HG03159 (cell line): ENCODE data around the gene FNDC3A.
"Not testable (repeated sequence)": the region's sequence is repeated elsewhere in the genome, so short reads cannot be mapped to it uniquely, and the experiment has no call there.

ENCODE experiments used
- ATAC-seq: cut with Tn5 transposase; IDR thresholded peaks from one replicate; pipeline ENCODE4 v1.9.1; 2021; ENCODE audit warnings: mild to moderate bottlenecking, moderate library complexity; ENCODE audit not compliant: unreplicated experiment

The FNDC3A gene

DNA sequence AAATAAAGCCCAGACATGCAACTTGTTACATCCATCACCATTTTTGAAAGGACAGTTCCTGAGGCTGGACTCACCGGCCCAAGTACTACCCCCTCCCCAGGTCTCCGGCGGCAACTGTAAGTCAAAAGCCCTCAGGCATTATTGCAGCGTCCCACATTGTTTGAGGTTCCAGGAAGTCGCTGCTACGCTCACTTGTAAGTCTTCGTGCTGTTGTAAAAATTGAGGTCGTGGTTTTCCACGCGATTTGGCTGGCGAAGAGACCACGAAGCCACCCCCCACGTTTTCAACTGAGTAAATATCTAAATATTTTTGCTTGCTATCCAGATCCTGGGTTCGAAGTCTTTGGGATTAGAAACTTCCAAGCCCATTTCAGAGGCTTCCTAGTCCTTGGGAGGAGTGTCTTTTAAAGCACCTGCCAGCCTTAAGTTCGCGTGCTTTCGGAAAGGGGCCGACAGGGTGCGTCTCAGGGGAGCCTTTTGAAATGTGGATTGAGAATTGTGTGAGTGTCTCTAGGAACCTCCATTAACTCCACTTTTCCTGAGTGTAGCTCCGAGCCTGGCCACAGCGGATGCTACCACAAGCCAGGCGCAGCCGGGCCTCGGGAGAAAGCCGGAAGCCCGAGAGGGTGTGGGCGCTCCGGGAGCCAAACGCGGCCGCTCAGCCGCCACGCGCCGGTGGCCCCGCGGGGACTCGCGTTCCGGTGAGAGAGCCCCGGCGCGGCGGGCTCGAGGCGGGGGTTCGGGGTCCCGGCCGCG is 434 bp upstream of the FNDC3A start:
- ATAC-seq: peak; percentile 14

DNA sequence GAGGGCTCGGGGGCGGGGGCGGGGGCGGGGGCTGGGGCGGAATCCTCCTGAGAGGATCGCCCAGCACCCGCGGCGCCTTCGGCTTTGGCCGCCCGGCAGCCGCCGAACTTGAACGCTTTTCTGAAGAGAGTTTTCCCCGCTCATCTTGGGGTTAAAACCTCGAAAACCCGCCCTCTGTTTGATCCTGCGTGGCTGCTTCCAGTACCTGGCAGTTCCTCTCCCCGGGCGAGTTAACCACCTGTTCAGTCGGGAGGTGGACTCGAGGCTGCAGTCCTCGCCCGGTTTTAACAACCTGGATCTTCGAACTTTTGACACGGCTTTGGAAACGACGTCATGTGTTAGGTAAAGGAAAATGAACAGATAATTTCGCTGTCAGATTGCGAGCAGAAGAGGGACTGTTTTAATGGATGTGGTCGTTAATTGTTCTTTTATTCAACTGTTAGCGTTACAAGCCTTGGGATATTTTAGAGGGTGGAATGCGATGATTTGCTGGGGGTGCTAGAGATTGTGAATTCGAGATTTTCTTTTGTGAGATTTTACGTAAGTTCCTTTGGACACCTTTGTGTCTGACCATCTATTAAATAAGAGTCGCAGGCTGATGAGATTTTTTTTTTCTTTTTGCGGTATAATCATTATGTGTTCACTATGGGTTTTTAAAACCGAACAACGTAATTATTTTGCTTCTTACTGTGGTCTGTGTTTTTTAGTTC is 1.0 kb downstream of the FNDC3A start:
- peak; percentile 4 for ATAC-seq

DNA sequence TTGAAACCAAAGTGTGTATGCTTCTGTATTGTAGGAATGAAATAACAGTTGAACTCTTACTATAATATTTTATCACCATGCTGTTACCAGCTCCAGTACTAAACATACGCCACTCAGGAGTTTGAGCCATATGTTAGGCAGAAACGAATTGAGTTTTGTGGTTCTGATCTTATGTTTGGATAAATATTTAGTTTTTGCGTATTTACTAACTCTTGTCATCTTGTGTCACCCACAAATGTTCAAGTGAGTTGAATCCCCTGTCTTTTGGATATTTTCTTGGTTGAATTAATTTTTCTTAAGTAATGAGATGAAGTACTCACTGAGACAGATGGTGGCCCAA is 1.5 kb downstream of the FNDC3A start:
- ATAC-seq: no peak

DNA sequence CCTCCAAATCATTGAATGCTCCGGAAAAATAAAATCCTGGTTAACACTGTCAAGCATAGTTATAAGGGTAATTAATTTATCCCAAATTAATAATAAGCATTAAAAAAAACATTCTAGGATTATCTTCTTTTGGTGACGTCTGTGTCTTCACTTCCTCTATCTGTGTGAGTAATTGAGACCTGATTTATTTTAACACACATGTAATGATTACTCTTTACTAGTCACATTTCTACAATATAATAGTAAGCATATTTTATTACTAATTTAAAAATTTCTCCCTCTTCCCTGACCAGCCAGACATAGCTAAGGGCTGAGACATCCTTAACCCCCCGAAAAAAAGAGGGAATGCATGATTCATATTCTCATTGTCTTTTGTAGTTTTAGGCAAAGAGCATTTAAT is 2.3 kb downstream of the FNDC3A start:
- no peak for ATAC-seq

DNA sequence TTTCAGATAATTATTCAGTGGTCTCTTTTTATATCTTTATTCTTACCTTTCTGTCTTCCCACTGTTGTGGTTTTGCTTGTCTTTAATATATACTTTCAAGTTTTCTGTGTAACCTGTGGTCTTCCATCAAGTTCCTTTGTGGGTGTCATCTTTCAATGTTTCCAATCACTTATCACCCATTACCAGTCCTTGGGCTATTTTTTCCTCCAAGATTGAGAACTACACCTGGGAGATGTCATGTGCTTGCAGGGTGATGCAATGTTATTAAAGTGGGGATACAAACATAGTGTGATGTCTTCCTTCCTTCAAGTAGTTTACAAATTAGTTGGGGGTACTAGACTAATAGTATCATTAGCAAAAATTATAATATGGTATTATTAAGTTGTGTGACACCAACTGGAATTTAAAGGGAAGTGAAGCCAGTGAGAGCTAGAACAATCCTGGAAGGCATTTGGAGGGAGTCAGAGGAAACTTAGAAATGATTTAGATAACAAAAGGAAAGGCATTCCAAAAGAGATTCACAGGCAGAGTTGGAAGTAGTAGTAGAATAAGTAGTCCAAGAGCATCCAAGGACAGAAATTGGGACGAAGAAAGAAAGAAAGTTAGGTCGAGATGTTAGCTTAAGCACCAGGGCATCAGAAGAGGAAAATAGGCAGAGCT is 3.4 kb downstream of the FNDC3A start:
- ATAC-seq: no peak

GRCh38 chr13:48979892-48980291 is 4.2 kb downstream of the FNDC3A start:
- ATAC-seq: peak; percentile 42

DNA sequence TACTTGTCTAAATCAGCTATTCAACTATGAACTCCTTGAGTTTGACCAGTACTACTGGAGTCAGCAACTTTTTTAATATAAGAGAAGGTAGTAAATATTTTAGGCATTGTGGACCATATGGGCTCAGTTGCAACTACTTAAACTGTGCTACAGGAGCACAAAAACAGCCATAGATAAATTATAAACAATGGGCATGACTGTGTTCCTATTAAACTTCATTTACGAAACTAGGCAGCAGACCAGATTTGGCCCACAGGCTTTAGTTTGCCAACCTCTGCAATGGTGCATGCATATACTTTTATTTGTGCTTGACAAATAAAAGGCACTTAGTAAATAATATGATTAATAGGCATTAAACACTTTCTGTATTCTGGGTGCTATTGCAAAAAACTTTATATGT is 7.6 kb downstream of the FNDC3A start:
- ATAC-seq: no peak

- ATAC-seq: no peak
Measured at GRCh38 chr13:48985756-48986155, 10.0 kb downstream of the FNDC3A start.

DNA sequence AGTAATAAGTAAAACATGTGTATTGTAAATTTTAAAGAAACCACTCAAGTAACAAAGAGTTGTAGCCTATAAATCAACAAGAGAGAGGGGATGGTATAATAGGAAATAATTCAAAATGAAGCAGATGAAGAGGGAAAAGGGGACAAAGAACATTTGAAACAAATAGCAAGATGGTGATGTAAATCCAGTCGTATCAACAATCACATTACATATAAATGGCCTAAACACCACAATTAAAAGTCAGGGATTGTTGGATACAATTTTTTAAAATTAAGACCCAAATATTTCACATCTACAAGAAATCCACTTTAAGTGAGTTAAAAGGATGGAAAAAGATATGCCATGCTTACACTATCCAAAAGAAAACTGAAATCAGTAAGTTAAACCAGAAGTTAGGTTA is 15.2 kb downstream of the FNDC3A start:
- no peak for ATAC-seq

- ATAC-seq: no peak
Measured at GRCh38 chr13:48993150-48993549, 17.4 kb downstream of the FNDC3A start.

DNA sequence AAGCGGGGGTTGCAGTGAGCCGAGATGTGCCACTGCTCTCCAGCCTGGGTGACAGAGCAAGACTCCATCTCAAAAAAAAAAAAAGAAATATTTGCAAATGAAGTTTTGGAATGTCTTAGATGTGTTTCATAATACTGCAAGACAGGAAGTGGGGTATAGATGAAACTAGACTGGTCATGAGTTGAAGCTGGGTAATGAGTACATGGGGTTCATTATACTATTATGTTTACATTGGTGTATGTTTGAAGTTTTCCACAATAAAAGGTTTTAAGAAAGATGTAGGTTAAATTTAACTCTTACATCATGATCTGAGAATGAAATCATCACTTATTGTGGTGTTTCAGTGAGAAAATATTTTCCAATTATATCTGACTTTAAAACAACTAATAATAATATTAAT is 19.0 kb downstream of the FNDC3A start:
- peak; percentile 76 for ATAC-seq

DNA sequence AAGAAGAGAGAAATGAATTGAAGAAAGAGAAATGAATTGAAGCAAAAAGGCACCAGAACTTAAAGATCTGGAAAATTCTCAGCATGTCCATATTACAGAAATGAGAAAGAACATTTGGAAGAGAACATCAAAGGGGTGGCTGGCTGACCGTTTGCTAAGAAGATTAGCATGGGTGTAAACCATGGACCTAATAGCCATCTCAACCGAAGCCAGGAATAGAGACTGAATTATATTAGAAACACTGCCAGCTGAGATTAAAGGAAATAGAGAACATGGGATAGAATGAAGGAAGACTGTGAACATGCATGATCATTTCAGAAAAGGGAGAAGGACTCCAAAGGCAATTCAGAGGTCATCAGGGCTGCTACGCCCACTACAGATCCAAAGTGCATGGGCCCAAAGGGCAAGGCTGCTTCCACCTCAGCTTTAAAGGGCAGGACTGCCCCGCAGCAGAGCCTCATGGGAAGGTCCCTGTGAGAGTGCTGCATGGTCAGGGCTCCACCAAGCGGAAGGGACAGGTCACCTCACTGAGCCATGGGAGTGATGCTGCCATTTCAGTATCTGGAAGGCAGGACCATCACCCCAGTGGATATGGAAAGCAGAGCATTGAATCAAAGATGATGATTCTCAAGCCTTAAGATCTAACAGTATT is 23.1 kb downstream of the FNDC3A start:
- no peak for ATAC-seq

- ATAC-seq: no peak
Measured at GRCh38 chr13:49000247-49000646, 24.5 kb downstream of the FNDC3A start.

GRCh38 chr13:49018986-49019635 is 43.4 kb downstream of the FNDC3A start:
- ATAC-seq: not testable (repeated sequence)

GRCh38 chr13:49020328-49020727 is 44.6 kb downstream of the FNDC3A start:
- ATAC-seq: no peak

DNA sequence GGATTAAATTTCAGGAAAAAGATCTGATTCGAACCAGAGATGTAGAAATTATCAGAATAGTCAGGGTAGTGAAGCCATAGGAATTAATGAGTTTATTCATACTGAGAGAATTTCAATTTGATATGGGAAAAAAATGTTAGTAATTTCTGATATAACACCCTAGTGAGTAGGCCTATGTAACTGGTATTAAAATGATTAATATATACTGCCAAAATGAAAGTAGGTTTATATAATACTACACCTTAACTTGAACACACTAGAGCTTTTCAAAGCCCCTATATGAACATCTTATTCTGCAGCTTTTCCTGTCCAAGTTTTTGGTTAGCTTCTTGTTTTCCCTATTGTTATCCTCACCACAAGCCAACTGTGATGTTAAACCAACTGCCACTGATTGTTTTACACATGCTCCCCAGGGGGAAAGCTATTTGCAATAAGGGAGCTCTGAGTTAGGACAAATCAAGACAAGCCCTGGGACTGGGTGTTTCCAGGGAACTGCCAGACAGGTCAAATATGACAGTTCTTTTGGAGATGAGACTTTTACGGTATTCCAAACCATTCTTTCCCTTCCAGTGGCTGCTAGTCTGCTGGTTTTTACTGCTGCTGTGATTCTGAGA is 45.3 kb downstream of the FNDC3A start:
- ATAC-seq: no peak

GRCh38 chr13:49021953-49022352 is 46.2 kb downstream of the FNDC3A start:
- no peak for ATAC-seq

DNA sequence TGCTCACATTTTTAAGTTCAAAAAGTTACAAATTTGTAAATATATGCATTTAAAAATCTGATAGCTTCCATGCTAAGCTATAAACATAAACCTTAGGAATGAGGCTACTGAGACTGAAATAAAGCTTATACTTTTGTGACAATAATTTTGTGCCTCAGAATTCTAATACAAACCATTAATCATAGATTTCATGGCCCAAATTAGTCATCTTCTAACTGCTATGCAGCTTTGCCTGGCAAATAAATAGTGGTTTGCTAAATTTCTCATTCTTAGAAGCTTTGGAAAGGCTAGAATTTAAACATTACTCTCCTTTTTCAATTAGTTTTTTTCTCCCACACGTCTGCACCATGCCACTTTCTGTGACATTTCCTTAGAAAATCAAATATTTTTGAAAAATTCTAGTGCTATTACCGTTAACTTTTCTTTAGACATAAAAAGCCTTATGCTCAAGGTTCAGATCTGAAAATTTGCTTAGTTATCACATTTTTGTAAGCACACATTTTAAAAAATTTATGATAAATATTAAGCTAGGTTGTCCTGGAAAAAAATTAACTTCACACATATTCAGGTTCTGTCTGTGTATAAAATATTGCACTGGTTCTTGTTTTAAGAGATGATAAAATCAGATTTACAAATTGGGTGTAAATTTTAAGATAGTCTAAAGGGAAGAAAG is 46.9 kb downstream of the FNDC3A start:
- ATAC-seq: no peak

GRCh38 chr13:49023431-49023830 is 47.7 kb downstream of the FNDC3A start:
- ATAC-seq: no peak

- no peak for ATAC-seq
Measured at GRCh38 chr13:49026851-49027250, 51.1 kb downstream of the FNDC3A start.
